ENCODE data around the gene LRRC28. TPM values are rescaled to one million over a fixed set of nuclear protein-coding genes. Genes with fewer than 3 reads are reported as not detected.

Gene LRRC28
- total and polyA plus RNA-seq, 9 of the 15 experiments (the other 6 are each of a cell fraction or from before 2014, with no cell fraction given) = 5.5 to 17.4 (median 7.9) TPM

DNA sequence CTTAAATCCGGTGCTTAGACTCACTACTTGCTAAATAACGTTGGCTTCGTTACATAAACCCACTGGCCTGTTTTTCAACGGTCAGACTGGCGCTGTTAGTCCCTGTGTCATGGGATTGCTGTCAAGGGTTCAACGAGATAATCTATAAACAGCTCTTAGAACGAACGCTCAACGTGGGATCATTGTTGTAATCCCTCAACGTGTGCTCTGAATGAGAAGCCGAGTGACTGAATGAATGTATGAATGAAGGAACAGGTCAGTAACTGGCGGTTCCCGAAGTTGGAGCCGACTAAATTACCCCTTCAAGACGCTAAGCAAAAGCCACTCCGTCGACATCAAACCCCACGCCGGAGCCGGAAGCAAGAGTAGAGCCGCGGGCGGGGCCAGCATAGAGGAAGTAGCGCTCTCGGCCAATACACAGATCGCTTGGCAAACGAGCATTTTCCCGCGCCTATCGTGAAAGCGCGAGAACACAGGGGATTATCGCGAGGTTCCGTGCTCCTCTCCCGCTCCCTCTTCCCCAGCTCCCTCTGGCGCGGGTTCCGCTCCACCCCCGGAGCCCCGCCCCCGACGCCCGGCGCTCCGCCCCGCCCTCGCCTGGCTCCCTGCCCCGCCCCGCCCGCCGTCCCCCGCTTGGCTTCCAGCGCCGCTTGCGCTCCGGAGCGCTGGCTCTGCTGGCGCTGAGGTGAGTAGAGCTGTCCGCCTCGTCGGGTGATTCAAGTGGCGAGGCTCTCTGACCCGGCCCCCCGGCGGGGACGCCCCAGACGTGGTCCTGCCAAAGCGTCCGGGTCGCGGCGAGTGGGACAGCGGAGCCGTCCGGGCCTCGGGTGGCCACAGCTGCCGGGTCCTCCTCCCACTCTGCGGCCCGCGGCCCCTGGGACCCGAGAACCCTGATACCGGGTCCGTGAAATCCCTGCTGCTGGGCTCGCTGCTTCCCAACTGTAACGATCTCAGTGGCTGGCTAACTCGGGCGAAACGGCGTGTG lies at the start of gene LRRC28 (continued):
- TF ChIP-seq, protein P1, sequence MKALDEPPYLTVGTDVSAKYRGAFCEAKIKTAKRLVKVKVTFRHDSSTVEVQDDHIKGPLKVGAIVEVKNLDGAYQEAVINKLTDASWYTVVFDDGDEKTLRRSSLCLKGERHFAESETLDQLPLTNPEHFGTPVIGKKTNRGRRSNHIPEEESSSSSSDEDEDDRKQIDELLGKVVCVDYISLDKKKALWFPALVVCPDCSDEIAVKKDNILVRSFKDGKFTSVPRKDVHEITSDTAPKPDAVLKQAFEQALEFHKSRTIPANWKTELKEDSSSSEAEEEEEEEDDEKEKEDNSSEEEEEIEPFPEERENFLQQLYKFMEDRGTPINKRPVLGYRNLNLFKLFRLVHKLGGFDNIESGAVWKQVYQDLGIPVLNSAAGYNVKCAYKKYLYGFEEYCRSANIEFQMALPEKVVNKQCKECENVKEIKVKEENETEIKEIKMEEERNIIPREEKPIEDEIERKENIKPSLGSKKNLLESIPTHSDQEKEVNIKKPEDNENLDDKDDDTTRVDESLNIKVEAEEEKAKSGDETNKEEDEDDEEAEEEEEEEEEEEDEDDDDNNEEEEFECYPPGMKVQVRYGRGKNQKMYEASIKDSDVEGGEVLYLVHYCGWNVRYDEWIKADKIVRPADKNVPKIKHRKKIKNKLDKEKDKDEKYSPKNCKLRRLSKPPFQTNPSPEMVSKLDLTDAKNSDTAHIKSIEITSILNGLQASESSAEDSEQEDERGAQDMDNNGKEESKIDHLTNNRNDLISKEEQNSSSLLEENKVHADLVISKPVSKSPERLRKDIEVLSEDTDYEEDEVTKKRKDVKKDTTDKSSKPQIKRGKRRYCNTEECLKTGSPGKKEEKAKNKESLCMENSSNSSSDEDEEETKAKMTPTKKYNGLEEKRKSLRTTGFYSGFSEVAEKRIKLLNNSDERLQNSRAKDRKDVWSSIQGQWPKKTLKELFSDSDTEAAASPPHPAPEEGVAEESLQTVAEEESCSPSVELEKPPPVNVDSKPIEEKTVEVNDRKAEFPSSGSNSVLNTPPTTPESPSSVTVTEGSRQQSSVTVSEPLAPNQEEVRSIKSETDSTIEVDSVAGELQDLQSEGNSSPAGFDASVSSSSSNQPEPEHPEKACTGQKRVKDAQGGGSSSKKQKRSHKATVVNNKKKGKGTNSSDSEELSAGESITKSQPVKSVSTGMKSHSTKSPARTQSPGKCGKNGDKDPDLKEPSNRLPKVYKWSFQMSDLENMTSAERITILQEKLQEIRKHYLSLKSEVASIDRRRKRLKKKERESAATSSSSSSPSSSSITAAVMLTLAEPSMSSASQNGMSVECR (CRISPR knock-in tag; IDR thresholded peaks at IDR 0.05) = no peak
- TF ChIP-seq, protein P2, sequence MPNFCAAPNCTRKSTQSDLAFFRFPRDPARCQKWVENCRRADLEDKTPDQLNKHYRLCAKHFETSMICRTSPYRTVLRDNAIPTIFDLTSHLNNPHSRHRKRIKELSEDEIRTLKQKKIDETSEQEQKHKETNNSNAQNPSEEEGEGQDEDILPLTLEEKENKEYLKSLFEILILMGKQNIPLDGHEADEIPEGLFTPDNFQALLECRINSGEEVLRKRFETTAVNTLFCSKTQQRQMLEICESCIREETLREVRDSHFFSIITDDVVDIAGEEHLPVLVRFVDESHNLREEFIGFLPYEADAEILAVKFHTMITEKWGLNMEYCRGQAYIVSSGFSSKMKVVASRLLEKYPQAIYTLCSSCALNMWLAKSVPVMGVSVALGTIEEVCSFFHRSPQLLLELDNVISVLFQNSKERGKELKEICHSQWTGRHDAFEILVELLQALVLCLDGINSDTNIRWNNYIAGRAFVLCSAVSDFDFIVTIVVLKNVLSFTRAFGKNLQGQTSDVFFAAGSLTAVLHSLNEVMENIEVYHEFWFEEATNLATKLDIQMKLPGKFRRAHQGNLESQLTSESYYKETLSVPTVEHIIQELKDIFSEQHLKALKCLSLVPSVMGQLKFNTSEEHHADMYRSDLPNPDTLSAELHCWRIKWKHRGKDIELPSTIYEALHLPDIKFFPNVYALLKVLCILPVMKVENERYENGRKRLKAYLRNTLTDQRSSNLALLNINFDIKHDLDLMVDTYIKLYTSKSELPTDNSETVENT (CRISPR knock-in tag; IDR thresholded peaks at IDR 0.05) = no peak
- TF ChIP-seq, protein P3, sequence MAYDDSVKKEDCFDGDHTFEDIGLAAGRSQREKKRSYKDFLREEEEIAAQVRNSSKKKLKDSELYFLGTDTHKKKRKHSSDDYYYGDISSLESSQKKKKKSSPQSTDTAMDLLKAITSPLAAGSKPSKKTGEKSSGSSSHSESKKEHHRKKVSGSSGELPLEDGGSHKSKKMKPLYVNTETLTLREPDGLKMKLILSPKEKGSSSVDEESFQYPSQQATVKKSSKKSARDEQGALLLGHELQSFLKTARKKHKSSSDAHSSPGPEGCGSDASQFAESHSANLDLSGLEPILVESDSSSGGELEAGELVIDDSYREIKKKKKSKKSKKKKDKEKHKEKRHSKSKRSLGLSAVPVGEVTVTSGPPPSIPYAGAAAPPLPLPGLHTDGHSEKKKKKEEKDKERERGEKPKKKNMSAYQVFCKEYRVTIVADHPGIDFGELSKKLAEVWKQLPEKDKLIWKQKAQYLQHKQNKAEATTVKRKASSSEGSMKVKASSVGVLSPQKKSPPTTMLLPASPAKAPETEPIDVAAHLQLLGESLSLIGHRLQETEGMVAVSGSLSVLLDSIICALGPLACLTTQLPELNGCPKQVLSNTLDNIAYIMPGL (CRISPR knock-in tag; IDR thresholded peaks at IDR 0.05) = no peak
- TF ChIP-seq SRSF1 (IDR thresholded peaks at IDR 0.05; ENCODE audit: low read depth, low read length) = no peak
- 0 out of 2 replicates have a peak, but pooled peaks have one; percentile 31 for TF ChIP-seq SMARCE1 (IDR thresholded peaks at IDR 0.05)
- no peak for TF ChIP-seq RAD51 (IDR thresholded peaks at IDR 0.05; ENCODE audit: borderline replicate concordance, low read depth)
- TF ChIP-seq LARP7 (IDR thresholded peaks at IDR 0.05) = no peak
- TF ChIP-seq U2AF1 (optimal IDR thresholded peaks at IDR 0.05; ENCODE audit: low read depth, low read length) = no peak
- TF ChIP-seq PPARD (CRISPR knock-in tag; IDR thresholded peaks at IDR 0.05) = no peak
- no peak for TF ChIP-seq NFXL1 (CRISPR knock-in tag; IDR thresholded peaks at IDR 0.05)
- TF ChIP-seq KLF6 (CRISPR knock-in tag; IDR thresholded peaks at IDR 0.05; ENCODE audit: borderline replicate concordance) = no peak
- peak; percentile 76 for TF ChIP-seq EP400 (IDR thresholded peaks at IDR 0.05)
- TF ChIP-seq SMARCB1 (IDR thresholded peaks at IDR 0.05; ENCODE audit: insufficient read length, low read depth) = no peak
- no peak for TF ChIP-seq ZNF583 (CRISPR knock-in tag; IDR thresholded peaks at IDR 0.05)
- no peak for TF ChIP-seq BCOR (IDR thresholded peaks at IDR 0.05)
- TF ChIP-seq HOXB6 (CRISPR knock-in tag; IDR thresholded peaks at IDR 0.05; ENCODE audit: borderline replicate concordance) = no peak
- no peak for TF ChIP-seq NUFIP1 (IDR thresholded peaks at IDR 0.05; ENCODE audit: partially characterized antibody)
- TF ChIP-seq, protein P4, sequence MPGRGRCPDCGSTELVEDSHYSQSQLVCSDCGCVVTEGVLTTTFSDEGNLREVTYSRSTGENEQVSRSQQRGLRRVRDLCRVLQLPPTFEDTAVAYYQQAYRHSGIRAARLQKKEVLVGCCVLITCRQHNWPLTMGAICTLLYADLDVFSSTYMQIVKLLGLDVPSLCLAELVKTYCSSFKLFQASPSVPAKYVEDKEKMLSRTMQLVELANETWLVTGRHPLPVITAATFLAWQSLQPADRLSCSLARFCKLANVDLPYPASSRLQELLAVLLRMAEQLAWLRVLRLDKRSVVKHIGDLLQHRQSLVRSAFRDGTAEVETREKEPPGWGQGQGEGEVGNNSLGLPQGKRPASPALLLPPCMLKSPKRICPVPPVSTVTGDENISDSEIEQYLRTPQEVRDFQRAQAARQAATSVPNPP (IDR thresholded peaks at IDR 0.05; ENCODE audit: borderline replicate concordance, insufficient read depth, insufficient read length) = no peak

Measured in K562 (cell line).